Duodenal mucosa (tissue), 2 donors: ENCODE results near the gene KCTD7.
A peak's percentile ranks its signal among the peaks of the same experiment; 100 is the strongest.
"Not testable (repeated sequence)": the region's sequence is repeated elsewhere in the genome, so short reads cannot be mapped to it uniquely, and the experiment has no call there.

Experiments used
- H3K27ac ChIP-seq: one replicate; pipeline ENCODE4 v1.7.0; 2013; ENCODE audit warnings: low read depth, low read length
- H3K27me3 ChIP-seq, 2 donors: one replicate each; pipeline ENCODE4 v1.7.0; 2013; ENCODE audit warnings: low read length in 2 of 2, control low read depth in 1 of 2; ENCODE audit not compliant: insufficient read depth in 2 of 2, control insufficient read depth in 1 of 2
- H3K36me3 ChIP-seq, 2 donors: one replicate each; pipeline ENCODE4 v1.7.0; 2013; ENCODE audit warnings: low read length in 2 of 2, control low read depth in 1 of 2; ENCODE audit not compliant: insufficient read depth in 2 of 2, control insufficient read depth in 1 of 2
- H3K4me1 ChIP-seq, 2 donors: one replicate each; pipeline ENCODE4 v1.7.0; 2013; ENCODE audit warnings: low read length in 2 of 2, control low read depth in 1 of 2; ENCODE audit not compliant: insufficient read depth in 2 of 2, control insufficient read depth in 1 of 2
- H3K4me3 ChIP-seq, 2 donors: one replicate each; pipeline ENCODE4 v1.7.0; 2013; ENCODE audit warnings: low read length in 2 of 2, low read depth in 1 of 2
- H3K9ac ChIP-seq, 2 donors: one replicate each; pipeline ENCODE4 v1.7.0; 2013; ENCODE audit warnings: low read length in 2 of 2, low read depth in 1 of 2
- H3K9me3 ChIP-seq, 2 donors: one replicate each; pipeline ENCODE4 v1.7.0; 2013; ENCODE audit warnings: low read length in 2 of 2, control low read depth in 1 of 2; ENCODE audit not compliant: control insufficient read depth in 1 of 2

Gene KCTD7

GRCh38 chr7:66591799-66592596, 36.7 kb upstream of the KCTD7 start:
- Histone ChIP-seq H3K4me3 (peak overlapping the region; percentile 72 to 94), H3K27me3 (no peaks in the 10 kb centered on the region), H3K9me3 (no peaks in the 10 kb centered on the region), H3K27ac (peak overlapping the region; percentile 95), H3K36me3 (no peaks in the 10 kb centered on the region), H3K4me1 (peaks cover 9 to 21% of the 10 kb centered on the region in 2 donors), H3K9ac (peak overlapping the region; percentile 79 to 90)

- Histone ChIP-seq H3K4me3 (peak overlapping the region; percentile 72 to 94), H3K27ac (peak overlapping the region; percentile 95), H3K9ac (peak overlapping the region; percentile 79 to 90), H3K4me1 (peaks cover 9 to 21% of the 10 kb centered on the region in 2 donors)
- not testable (repeated sequence) for H3K9me3 ChIP-seq, H3K27me3 ChIP-seq, H3K36me3 ChIP-seq
These were observed 36.0 kb upstream of the KCTD7 start for GRCh38 chr7:66592597-66593146.

GRCh38 chr7:66594082-66594481, 34.6 kb upstream of the KCTD7 start:
- H3K4me3 ChIP-seq, H3K9ac ChIP-seq, H3K36me3 ChIP-seq, H3K9me3 ChIP-seq, H3K27me3 ChIP-seq, H3K27ac ChIP-seq: not testable (repeated sequence)
- peaks cover 9 to 21% of the 10 kb centered on the region in 2 donors for H3K4me1 ChIP-seq

GRCh38 chr7:66597461-66597860, 31.2 kb upstream of the KCTD7 start:
- no peaks in the 10 kb centered on the region for H3K36me3 ChIP-seq
- no peak overlapping the region for H3K4me3 ChIP-seq
- H3K9ac ChIP-seq = no peak overlapping the region
- H3K27me3 ChIP-seq = no peaks in the 10 kb centered on the region
- no peaks in the 10 kb centered on the region for H3K9me3 ChIP-seq
- no peak overlapping the region for H3K27ac ChIP-seq
- H3K4me1 ChIP-seq = peaks cover 3 to 7% of the 10 kb centered on the region in 2 donors

GRCh38 chr7:66602159-66602558, 26.5 kb upstream of the KCTD7 start:
- H3K36me3 ChIP-seq = no peaks in the 10 kb centered on the region
- H3K27ac ChIP-seq = no peak overlapping the region
- no peak overlapping the region for H3K9ac ChIP-seq
- H3K27me3 ChIP-seq = no peaks in the 10 kb centered on the region
- H3K4me1 ChIP-seq = no peaks in the 10 kb centered on the region
- no peak overlapping the region for H3K4me3 ChIP-seq
- H3K9me3 ChIP-seq = no peaks in the 10 kb centered on the region

- no peaks in the 10 kb centered on the region for H3K27me3 ChIP-seq
- H3K9me3 ChIP-seq = no peaks in the 10 kb centered on the region
These were observed 24.5 kb upstream of the KCTD7 start for GRCh38 chr7:66604198-66604597.

GRCh38 chr7:66606540-66607291, 22.0 kb upstream of the KCTD7 start:
- not testable (repeated sequence) for H3K9me3 ChIP-seq, H3K36me3 ChIP-seq, H3K27ac ChIP-seq, H3K4me1 ChIP-seq, H3K4me3 ChIP-seq, H3K27me3 ChIP-seq, H3K9ac ChIP-seq

More at GRCh38 chr7:66604198-66604597, 24.5 kb upstream of the KCTD7 start:
- Histone ChIP-seq H3K36me3 (no peaks in the 10 kb centered on the region), H3K9ac (no peak overlapping the region), H3K27ac (no peak overlapping the region), H3K4me3 (no peak overlapping the region), H3K4me1 (no peaks in the 10 kb centered on the region)

- Histone ChIP-seq H3K4me1 (no peaks in the 10 kb centered on the region), H3K27ac (no peak overlapping the region), H3K36me3 (no peaks in the 10 kb centered on the region), H3K9me3 (no peaks in the 10 kb centered on the region), H3K9ac (no peak overlapping the region), H3K27me3 (no peaks in the 10 kb centered on the region), H3K4me3 (no peak overlapping the region)
These were observed 19.5 kb upstream of the KCTD7 start for GRCh38 chr7:66609176-66609575.

GRCh38 chr7:66614596-66614995, 14.1 kb upstream of the KCTD7 start:
- H3K4me3 ChIP-seq, H3K36me3 ChIP-seq, H3K27ac ChIP-seq, H3K27me3 ChIP-seq, H3K9me3 ChIP-seq, H3K9ac ChIP-seq, H3K4me1 ChIP-seq: not testable (repeated sequence)

- H3K9me3 ChIP-seq = no peaks in the 10 kb centered on the region
- no peak overlapping the region for H3K4me3 ChIP-seq
- no peaks in the 10 kb centered on the region for H3K27me3 ChIP-seq
- no peak overlapping the region for H3K27ac ChIP-seq
- no peaks in the 10 kb centered on the region for H3K4me1 ChIP-seq
- no peaks in the 10 kb centered on the region for H3K36me3 ChIP-seq
- no peak overlapping the region for H3K9ac ChIP-seq
These were observed 13.0 kb upstream of the KCTD7 start for GRCh38 chr7:66615699-66616098.
